ENCODE measurements around the gene LYRM7.

Gene LYRM7

GRCh38 chr5:131221008-131221703, 50.4 kb downstream of the LYRM7 start:
- H3K27ac ChIP-seq, result no peak overlapping the region
- TF ChIP-seq ZFX (IDR thresholded peaks at IDR 0.05; ENCODE audit: borderline replicate concordance) (no peak), CTCF (IDR thresholded peaks at IDR 0.05) (no peak)

GRCh38 chr5:131221888-131222287, 51.1 kb downstream of the LYRM7 start:
- no peak overlapping the region for H3K27ac ChIP-seq
- TF ChIP-seq CTCF (IDR thresholded peaks at IDR 0.05), result no peak

DNA sequence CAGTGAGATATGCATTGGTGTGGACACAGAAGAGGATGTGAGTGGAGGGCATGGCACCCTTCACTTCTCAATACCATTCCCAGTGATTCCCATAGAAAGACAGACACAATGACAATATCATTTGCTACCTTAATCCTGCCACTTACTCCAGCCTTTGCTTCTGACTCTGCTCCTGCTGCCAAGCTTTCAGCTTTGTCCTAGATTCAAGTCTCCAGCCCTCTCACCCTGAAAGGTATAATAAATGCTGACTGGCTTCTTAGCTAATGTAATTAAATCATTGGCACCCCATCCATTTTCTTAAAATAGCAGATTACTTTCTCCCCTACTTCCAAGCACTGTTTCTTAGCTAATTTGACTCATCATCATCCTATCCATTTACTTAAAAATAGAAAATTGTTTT, 52.0 kb downstream of the LYRM7 start:
- H3K27ac ChIP-seq, result no peak overlapping the region
- TF ChIP-seq ZFX (IDR thresholded peaks at IDR 0.05; ENCODE audit: borderline replicate concordance) (no peak), CTCF (IDR thresholded peaks at IDR 0.05) (no peak)

- no peak overlapping the region for H3K27ac ChIP-seq
- no peak for TF ChIP-seq ZFX (IDR thresholded peaks at IDR 0.05; ENCODE audit: borderline replicate concordance)
- no peak for TF ChIP-seq CTCF (IDR thresholded peaks at IDR 0.05)
Measured at GRCh38 chr5:131223751-131224386, 53.1 kb downstream of the LYRM7 start.

DNA sequence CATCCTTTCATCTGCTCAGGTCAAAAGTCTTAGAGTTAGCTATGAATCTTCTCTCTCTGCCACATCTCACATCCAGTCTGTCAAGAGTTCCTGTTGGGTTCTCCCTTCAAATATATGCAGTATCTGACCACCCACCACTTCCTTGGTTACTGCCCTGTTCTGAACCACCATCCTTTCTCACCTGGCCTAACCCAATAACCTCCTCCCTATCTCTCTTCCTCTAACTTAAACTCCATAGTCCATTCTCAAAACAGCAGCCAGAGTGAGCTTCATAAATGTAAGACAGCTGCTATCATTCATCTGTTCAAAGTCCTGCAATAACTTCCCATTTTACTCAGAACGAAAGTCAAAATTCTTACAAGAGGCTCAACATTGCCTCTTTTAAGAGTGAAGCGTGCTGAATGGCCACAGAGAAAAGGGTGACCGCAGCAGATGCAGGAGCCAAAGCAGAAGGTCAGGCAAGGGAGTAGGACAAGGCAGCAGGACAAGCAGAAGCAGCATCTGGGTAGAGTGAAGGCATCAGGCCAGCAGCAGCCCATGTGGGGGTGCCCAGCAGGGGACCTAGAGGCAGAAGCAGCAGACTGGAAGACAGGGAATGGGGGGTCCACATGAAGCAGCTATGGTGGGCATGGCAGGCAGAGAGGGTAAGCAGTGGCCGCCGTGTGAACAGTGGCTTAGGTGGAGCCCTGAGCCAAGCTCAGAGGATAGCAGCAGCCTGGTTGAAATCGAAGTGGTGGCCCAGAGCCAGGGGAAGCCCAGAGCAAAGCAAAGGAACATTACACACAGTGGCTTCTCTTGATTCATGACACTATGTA, 53.9 kb downstream of the LYRM7 start:
- H3K27ac ChIP-seq, result no peak overlapping the region
- no peak for TF ChIP-seq CTCF (IDR thresholded peaks at IDR 0.05)
- no peak for TF ChIP-seq ZFX (IDR thresholded peaks at IDR 0.05; ENCODE audit: borderline replicate concordance)

DNA sequence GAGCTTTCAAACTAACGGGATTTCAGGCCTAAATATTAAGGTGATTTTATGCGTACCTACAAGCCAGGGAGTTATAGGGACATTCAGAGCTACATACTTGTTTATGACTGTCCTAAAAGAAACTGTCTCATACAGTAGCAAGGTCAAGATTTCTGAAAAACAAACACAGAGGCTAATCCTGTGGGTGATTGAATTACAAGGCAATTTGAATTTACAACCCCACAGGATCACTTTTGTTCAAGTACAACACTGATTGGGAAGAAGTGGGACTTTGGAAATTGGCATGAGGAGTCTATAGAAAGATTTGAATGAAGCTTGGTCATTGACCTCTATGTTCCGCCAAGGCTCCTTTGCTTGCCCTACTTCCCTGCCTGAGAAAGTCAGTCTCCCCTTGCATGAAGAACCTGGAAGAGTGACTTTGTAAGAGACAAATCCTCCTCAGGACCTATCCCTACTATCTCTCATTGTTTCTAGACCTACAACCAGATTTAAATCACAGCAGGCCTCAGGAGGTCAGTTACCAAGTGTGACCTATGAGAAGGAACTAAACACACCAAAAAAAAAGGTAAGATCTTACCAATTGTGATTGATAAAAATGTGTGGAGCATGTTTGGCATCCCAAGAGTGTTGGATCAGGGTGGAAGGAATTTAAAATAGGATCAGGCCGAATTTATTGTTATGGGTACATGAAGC, 54.7 kb downstream of the LYRM7 start:
- no peak for TF ChIP-seq ZFX (IDR thresholded peaks at IDR 0.05; ENCODE audit: borderline replicate concordance)
- H3K27ac ChIP-seq, result no peak overlapping the region

DNA sequence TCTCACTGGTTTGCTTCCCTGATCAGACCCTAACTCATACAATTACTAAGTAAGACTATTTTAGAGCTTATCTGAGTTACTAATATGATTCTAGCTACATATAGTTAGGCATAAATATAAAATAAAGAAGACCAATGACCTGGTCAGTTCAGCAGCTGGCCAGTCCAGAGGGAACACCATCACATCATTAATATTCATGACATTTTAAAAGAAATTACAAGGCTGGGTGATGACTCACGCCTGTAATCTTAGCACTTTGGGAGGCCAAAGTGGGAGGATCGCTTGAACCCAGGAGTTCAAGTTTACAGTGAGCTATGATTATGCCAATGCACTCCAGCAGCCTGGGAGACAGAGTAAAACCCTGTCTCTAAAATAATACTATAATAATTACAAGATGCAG, 56.2 kb downstream of the LYRM7 start:
- TF ChIP-seq ZFX (IDR thresholded peaks at IDR 0.05; ENCODE audit: borderline replicate concordance), result no peak
- no peak for TF ChIP-seq CTCF (IDR thresholded peaks at IDR 0.05)
- no peak overlapping the region for H3K27ac ChIP-seq

Measured in 22Rv1 (cell line).